NB4 (cell line): ENCODE data around the gene GABRB3.

Experiments used
- POLR2A ChIP-seq: IDR thresholded peaks from 2 replicates; pipeline ENCODE4 v1.6.1; 2011; ENCODE audit warnings: mild to moderate bottlenecking; ENCODE audit not compliant: insufficient read length; ENCODE audit errors: extremely low read depth
- TF ChIP-seq, protein P1 (sequence below): IDR thresholded peaks from one replicate; pipeline ENCODE4 v1.5.1; 2012; ENCODE audit warnings: low read depth, low read length

DNA sequence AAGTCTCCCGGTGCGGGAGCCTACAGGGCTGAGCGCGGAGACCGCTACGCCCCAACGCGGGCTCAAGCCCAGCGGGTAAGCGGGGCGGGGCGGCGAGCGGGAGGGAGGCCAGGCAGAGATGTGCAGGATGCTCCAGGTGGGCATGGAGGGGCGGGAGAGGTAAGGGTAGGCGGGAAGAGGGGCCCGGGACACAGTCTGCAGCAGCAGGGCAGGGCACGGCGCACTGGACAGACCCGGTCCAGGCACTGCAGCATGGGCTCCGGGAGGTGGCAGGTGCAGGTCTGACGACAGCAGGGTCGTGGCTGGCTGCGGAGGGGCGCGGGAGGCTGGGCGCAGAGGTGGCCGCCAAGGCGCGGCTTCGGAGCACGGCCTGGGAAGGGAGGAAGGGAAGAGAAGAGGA, 102.8 kb downstream of the GABRB3 start:
- TF ChIP-seq, protein P1, sequence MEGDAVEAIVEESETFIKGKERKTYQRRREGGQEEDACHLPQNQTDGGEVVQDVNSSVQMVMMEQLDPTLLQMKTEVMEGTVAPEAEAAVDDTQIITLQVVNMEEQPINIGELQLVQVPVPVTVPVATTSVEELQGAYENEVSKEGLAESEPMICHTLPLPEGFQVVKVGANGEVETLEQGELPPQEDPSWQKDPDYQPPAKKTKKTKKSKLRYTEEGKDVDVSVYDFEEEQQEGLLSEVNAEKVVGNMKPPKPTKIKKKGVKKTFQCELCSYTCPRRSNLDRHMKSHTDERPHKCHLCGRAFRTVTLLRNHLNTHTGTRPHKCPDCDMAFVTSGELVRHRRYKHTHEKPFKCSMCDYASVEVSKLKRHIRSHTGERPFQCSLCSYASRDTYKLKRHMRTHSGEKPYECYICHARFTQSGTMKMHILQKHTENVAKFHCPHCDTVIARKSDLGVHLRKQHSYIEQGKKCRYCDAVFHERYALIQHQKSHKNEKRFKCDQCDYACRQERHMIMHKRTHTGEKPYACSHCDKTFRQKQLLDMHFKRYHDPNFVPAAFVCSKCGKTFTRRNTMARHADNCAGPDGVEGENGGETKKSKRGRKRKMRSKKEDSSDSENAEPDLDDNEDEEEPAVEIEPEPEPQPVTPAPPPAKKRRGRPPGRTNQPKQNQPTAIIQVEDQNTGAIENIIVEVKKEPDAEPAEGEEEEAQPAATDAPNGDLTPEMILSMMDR: no peak
- TF ChIP-seq POLR2A: no peak
